Measurements from ENCODE around the gene MAOA.
"Not testable (repeated sequence)": the region's sequence is repeated elsewhere in the genome, so short reads cannot be mapped to it uniquely, and the experiment has no call there.

The MAOA gene

GRCh38 chrX:43664258-43664657 is 8.2 kb downstream of the MAOA start:
- no peak for DNase-seq

- DNase-seq = no peak
These were observed 8.6 kb downstream of the MAOA start for GRCh38 chrX:43664708-43665107.

- DNase-seq = no peak
These were observed 10.3 kb downstream of the MAOA start for GRCh38 chrX:43666311-43666912.

- not testable (repeated sequence) for DNase-seq
These were observed 20.0 kb downstream of the MAOA start for GRCh38 chrX:43675965-43676628.

- DNase-seq = no peak
These were observed 21.0 kb downstream of the MAOA start for GRCh38 chrX:43676971-43677572.

GRCh38 chrX:43677993-43678392 is 21.9 kb downstream of the MAOA start:
- no peak for DNase-seq

GRCh38 chrX:43679058-43679457 is 23.0 kb downstream of the MAOA start:
- no peak for DNase-seq

GRCh38 chrX:43679778-43680177 is 23.7 kb downstream of the MAOA start:
- DNase-seq = no peak

- DNase-seq = no peak
These were observed 26.6 kb downstream of the MAOA start for GRCh38 chrX:43682726-43683125.

GRCh38 chrX:43685221-43685620 is 29.1 kb downstream of the MAOA start:
- no peak for DNase-seq

- no peak for DNase-seq
These were observed 32.5 kb downstream of the MAOA start for GRCh38 chrX:43688586-43688985.

GRCh38 chrX:43693602-43694406 is 37.7 kb downstream of the MAOA start:
- DNase-seq = no peak

GRCh38 chrX:43699475-43699874 is 43.4 kb downstream of the MAOA start:
- DNase-seq = no peak

- DNase-seq = no peak
These were observed 46.0 kb downstream of the MAOA start for GRCh38 chrX:43702079-43702524.

- no peak for DNase-seq
These were observed 46.6 kb downstream of the MAOA start for GRCh38 chrX:43702660-43703059.

GRCh38 chrX:43703211-43703791 is 47.2 kb downstream of the MAOA start:
- DNase-seq = no peak

GRCh38 chrX:43706786-43707370 is 50.8 kb downstream of the MAOA start:
- DNase-seq = no peak

GRCh38 chrX:43707812-43708548 is 51.9 kb downstream of the MAOA start:
- DNase-seq = no peak

- no peak for DNase-seq
These were observed 60.0 kb downstream of the MAOA start for GRCh38 chrX:43716144-43716543.

- DNase-seq = no peak
These were observed 60.6 kb downstream of the MAOA start for GRCh38 chrX:43716696-43717095.

GRCh38 chrX:43717161-43717560 is 61.1 kb downstream of the MAOA start:
- DNase-seq = no peak

GRCh38 chrX:43718081-43718480 is 62.0 kb downstream of the MAOA start:
- DNase-seq = no peak
